Stimulated activated CD4-positive, alpha-beta T cell treated with anti-CD3 and anti-CD28 coated beads, Interleukin-12 subunit alpha, Interleukin-12 subunit beta, amount 100 ng/mL, for 4 hours (primary cell): ENCODE results near the gene SPON1.
"Not testable (repeated sequence)": the region's sequence is repeated elsewhere in the genome, so short reads cannot be mapped to it uniquely, and the experiment has no call there.

Experiments used
- DNase-seq: peaks from one replicate; pipeline ENCODE4 v3.0.0-alpha.2; 2020

SPON1 gene

DNA sequence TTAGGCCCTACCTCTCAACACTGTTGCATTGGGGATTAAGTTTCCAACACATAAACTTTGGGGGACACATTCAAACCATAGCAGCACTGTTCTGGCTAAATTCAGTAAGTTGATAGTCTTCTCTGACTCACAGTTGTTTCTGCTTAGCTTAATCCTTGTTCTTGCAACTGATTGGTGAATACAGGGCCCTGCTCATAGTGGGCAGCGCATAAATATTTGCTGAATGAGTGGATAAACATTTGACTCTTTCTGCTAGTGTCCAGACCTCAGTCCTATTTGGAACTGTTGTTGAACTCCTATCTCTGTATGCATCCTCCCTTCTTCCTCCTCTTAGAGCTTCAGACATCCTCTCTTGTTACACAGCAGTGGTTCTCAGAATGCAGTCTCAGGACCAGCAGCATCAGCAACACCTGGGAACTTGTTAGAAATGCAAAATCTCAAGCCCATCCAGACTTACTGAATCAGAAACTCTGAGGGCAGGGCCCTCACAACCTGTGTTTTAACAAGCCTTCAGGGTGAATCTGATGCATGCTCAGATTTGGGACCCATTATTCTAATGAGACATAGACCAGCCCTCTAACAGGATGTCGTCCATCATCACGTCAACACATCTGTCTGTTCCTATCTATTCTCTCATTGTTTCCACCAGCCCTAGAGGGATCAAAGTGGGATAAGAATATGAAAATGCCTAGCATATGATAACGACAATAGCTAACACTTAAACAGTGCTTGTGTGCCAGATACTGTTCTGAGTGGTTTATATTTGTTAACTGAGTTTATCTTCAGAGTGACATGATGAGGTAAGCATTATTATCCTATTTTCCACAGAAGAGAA is 22.3 kb downstream of the SPON1 start:
- no peak for DNase-seq

DNA sequence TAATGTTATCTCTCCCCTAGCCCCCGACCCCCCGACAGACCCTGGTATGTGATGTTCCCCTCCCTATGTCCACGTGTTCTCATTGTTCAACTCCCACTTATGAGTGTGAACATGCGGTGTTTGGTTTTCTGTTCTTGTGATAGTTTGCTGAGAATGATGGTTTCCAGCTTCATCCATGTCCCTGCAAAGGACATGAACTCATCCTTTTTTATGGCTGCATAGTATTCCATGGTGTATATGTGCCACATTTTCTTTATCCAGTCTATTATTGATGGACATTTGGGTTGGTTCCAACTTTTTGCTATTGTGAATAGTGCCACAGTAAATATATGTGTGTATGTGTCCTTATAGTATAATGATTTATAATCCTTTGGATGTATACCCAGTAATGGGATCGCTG is 24.2 kb downstream of the SPON1 start:
- DNase-seq = not testable (repeated sequence)

DNA sequence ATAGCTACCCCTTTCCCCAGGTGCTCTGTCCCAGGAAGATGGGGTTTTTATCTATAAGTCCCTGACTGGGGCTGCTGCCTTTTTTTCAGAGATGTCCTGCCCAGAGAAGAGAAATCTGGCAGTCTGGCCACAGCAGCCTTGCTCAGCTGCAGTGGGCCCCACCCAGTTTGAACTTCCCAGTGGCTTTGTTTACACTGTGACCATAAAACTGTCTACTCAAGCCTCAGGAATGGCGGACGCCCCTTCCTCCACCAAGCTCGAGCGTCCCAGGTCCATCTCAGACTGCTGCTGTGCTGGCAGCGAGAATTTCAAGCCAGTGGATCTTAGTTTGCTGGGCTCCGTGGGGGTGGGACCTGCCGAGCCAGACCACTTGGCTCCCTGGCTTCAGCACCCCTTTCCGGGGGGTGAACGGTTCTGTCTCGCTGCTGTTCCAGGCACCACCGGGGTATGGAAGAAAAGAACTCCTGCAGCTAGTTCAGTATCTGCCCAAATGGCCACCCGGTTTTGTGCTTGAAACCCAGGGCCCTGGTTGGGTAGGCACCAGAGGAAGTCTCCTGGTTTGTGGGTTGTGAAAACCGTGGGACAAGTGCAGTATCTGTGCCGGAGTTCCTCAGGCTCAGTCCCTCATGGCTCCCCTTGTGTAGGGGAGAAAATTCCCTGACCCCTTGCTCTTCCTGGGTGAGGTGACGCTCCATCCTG is 29.8 kb downstream of the SPON1 start:
- DNase-seq = not testable (repeated sequence)

- no peak for DNase-seq
Observed at GRCh38 chr11:13993096-13993765, 30.7 kb downstream of the SPON1 start.

DNA sequence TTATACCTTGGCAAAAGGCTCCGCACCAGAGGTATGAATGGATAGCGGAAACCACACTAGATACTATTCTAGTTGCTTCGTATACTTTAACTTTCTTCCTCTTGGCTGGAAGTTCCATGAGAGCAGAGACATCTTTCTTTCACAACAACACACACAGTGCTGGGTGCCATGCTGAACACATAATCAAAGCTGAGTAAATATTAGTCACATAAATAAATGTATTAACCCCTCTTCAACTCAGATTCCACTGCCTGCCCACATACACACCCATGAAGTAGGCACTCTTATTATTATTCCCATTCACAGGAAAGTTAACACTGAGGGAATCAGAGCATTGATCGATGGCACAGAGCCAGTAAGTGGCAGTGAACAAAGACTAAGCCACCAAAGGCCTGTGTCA is 35.4 kb downstream of the SPON1 start:
- no peak for DNase-seq

GRCh38 chr11:13999704-14000103 is 37.2 kb downstream of the SPON1 start:
- DNase-seq = no peak

DNA sequence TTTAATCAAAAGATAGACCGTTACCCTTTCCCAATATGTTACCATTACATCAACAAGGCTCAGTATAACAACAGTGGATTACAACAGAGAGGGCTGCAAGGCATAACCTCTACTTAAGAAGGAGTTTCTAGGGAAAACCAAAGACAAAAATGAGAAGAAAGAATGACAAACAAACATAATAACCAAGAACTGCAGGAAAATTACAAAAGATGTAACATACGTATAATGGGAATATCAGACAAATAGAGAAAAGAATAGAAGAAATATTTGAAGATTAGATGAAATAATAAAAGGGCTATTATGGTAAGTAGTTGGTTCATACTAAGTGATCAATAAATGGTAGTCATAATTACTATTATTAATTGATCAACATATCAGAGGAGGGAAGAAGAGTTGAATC is 39.1 kb downstream of the SPON1 start:
- DNase-seq = no peak

DNA sequence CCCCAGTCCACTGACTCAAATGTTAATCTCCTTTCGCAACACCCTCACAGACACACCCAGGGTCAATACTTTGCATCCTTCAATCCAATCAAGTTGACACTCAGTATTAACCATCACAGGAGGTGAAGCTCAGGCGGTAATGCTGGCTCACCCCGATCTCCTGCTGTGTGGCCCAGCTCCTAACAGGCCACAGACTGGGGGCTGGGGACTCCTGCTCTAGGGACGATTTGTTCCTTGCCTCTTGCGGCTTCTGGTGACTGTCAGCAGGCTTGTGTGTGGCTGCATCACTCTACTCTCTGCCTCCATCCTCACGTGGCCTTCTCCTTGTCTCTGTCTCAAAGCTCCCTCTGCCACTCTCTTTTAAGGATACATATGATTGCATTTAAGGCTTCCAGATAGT is 45.0 kb downstream of the SPON1 start:
- DNase-seq = no peak

DNA sequence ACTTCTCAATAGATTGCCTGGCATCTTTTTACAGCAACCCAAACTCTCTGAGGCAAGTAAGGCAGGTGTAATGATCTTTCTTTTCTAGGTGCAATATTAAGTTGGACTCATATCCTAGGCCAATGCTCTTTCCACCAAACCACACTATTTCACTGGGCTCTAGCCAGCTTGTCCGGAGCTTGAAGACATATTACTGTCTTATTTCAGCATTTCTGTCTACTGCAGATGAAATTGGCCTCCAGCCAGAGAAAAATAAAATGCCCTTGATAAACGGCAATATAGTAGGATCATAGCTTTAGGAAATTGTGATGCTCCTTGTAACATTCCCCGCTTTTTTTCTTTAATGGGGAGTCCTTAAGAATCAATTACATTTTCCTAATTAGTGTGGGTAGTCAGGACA is 48.1 kb downstream of the SPON1 start:
- DNase-seq = no peak

DNA sequence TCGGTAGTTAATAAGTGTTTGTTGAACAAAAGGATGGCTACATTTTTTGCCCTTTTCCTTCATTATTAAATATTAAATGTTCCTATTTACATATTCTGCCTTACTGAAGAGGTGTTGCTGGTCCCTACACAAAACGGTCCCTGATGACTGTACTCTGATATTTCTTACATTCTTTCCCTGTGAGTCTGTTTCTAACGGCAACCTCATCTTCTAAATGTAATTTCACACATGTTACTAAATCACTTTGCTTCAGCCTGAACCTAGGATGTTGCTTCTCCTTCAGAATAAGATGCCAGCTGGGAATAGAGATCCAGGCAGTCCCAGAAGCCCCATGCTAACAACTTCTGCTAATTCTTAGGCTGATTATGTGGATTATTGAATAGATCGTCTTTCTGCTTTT is 50.3 kb downstream of the SPON1 start:
- no peak for DNase-seq

GRCh38 chr11:14015711-14016110 is 53.2 kb downstream of the SPON1 start:
- DNase-seq = no peak

GRCh38 chr11:14018441-14018840 is 55.9 kb downstream of the SPON1 start:
- DNase-seq = no peak

GRCh38 chr11:14021738-14022137 is 59.2 kb downstream of the SPON1 start:
- no peak for DNase-seq

- no peak for DNase-seq
Observed at GRCh38 chr11:14022251-14022650, 59.7 kb downstream of the SPON1 start.

GRCh38 chr11:14022821-14023220 is 60.3 kb downstream of the SPON1 start:
- no peak for DNase-seq

GRCh38 chr11:14026961-14027360 is 64.4 kb downstream of the SPON1 start:
- no peak for DNase-seq

DNA sequence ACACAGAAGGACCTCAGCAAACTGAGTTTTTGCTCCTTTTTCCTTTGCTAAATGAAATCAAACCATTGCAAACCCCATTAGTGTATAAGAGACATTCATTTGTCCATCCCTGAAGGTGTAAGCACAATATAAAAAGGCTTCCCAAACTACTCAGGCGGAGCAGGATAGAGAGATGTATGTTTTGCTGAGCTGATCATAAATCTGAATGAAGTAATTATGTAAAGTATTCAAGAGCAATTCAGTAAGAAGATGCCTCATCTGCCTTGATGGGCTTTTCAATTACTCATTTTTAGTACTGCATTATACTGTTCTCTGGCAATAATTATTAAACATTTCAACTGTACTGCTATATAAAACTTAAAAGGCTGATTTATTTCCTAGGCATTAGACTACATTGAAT is 65.0 kb downstream of the SPON1 start:
- no peak for DNase-seq

DNA sequence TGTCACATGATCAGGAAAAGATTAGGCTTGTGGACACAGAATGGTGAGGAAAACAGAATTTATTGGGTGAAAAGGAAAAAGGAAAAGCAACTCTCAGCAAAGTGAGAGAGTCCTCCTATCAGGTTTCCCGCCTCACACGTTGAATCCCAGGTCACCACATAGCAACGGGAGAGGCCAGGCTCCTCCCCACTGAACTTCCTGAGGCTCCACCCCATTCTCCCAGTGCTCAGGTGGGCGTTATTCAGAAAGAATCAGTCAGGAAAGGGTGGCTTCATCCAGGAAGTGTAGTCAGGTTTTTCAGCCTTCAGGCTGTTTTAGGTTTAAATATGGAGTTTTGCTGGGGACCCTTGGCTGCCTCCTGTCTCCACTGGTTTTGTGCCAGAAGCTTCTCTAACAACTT is 66.9 kb downstream of the SPON1 start:
- no peak for DNase-seq

GRCh38 chr11:14029971-14030920 is 67.7 kb downstream of the SPON1 start:
- DNase-seq = no peak

GRCh38 chr11:14035526-14035925 is 73.0 kb downstream of the SPON1 start:
- not testable (repeated sequence) for DNase-seq

DNA sequence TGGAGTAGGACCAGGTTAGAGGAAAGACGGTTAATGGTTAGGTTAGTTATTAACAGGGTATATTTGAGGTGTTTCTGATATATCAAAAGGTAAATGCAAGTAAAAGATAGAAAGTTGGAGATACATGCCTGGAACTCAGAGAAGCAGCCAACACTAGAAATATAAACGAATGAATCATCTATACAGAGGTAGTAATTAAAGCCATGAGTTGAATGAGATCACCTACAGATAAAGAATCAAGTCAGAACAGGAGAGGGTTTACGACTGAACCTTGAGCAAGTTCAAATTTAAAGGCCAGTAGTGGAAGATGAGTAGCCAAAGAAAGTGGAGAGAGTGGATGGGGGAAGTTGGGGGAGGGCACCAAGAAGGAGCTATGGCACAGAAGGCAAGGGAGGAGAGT is 73.9 kb downstream of the SPON1 start:
- DNase-seq = no peak

DNA sequence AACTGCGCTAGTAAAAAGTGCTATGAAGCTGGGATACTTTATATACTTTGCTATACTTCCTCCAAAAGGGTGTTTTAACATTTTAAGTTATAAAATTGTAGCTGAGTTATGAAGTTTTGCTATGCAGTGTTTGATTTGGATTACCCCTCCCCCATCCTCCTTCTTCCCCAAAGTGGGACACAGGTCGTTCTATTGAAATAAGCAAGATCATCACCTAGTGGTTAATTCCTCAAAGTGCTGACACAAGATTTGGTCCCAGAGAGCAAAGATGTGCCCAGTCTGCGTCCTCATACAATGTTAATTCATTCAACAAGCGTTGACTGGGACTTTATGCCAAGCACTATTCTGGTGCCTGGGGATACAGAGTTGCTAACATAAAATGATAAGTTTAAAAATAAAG is 78.5 kb downstream of the SPON1 start:
- DNase-seq = no peak

GRCh38 chr11:14041565-14041964 is 79.0 kb downstream of the SPON1 start:
- no peak for DNase-seq
